H1 (cell line): ENCODE results near the gene HS1BP3. TPM values are rescaled to one million over a fixed set of nuclear protein-coding genes. Genes with fewer than 3 reads are reported as not detected.

Experiments used
- CTCF ChIA-PET: fragments of 300-600 bp; sonication (Branson Sonifier 250); formaldehyde crosslinking; loops from one replicate; lab custom pipeline; 2021; ENCODE audit not compliant: partially characterized antibody; lab: Charles Lee
- POLR2A ChIA-PET: fragments of 300-600 bp; sonication (Branson Sonifier 250); formaldehyde crosslinking; loops from one replicate; lab custom pipeline; 2021; ENCODE audit warnings: inconsistent platforms; ENCODE audit not compliant: partially characterized antibody; lab: Charles Lee
- DNase-seq, 2 experiments: peaks; one replicate each; pipeline versions ENCODE4 v3.0.0 to v3.0.0-alpha.2; 2010 to 2022; ENCODE audit warnings: low spot score in 2 of 2, low read depth in 1 of 2, mixed read lengths in 1 of 2
- FAIRE-seq: peaks from 2 replicates; lab custom pipeline; 2011; peaks lifted over from hg19 to GRCh38; lab: Jason Lieb, UNC
- H2AFZ ChIP-seq: 2 replicates; pipeline ENCODE4 v1.8.1; 2012; ENCODE audit warnings: low read length, inconsistent platforms
- H2AK5ac ChIP-seq: 2 replicates; pipeline ENCODE4 v1.6.1; 2013; ENCODE audit warnings: low read depth, low read length
- H2BK120ac ChIP-seq: replicated peaks from 2 replicates; pipeline ENCODE3; 2013; ENCODE audit warnings: low read depth, low read length, inconsistent platforms
- H2BK12ac ChIP-seq: 2 replicates; pipeline ENCODE4 v1.6.1; 2013; ENCODE audit warnings: low read depth, low read length
- H2BK15ac ChIP-seq: 2 replicates; pipeline ENCODE4 v1.6.1; 2013; ENCODE audit warnings: low read length
- H2BK20ac ChIP-seq: 2 replicates; pipeline ENCODE4 v1.6.1; 2013; ENCODE audit warnings: low read length
- H2BK5ac ChIP-seq: 2 replicates; pipeline ENCODE4 v1.6.1; 2013; ENCODE audit warnings: low read depth, low read length
- H3K14ac ChIP-seq: 2 replicates; pipeline ENCODE4 v1.6.1; 2013; ENCODE audit warnings: inconsistent platforms; ENCODE audit not compliant: insufficient read length
- H3K18ac ChIP-seq: 2 replicates; pipeline ENCODE4 v1.6.1; 2013; ENCODE audit warnings: low read length; ENCODE audit errors: extremely low read depth
- H3K23ac ChIP-seq: 2 replicates; pipeline ENCODE4 v1.6.1; 2013; ENCODE audit warnings: inconsistent platforms; ENCODE audit not compliant: insufficient read length
- H3K23me2 ChIP-seq: 2 replicates; pipeline ENCODE4 v1.6.1; 2013; ENCODE audit warnings: low read depth, low read length
- H3K27ac ChIP-seq: 2 replicates; pipeline ENCODE4 v1.6.1; 2011; ENCODE audit warnings: low read depth, low read length, inconsistent platforms
- H3K27me3 ChIP-seq, 4 experiments: replicated peaks in 1 of 4; 1 replicate in 1 of 4; 2 replicates in 3 of 4; pipeline versions ENCODE4 v1.6.1 to v1.8.1; 2011 to 2013; ENCODE audit warnings: low read length in 3 of 4, mild to moderate bottlenecking in 3 of 4, inconsistent platforms in 2 of 4, mixed read lengths in 2 of 4, moderate library complexity in 1 of 4; ENCODE audit not compliant: control insufficient read depth in 3 of 4, insufficient read depth in 3 of 4; ENCODE audit errors: extremely low read depth in 1 of 4
- H3K36me3 ChIP-seq, 4 experiments: 2 replicates each; pipeline versions ENCODE4 v1.6.1 to v1.8.1; 2011 to 2013; ENCODE audit warnings: mild to moderate bottlenecking in 4 of 4, low read length in 3 of 4, moderate library complexity in 2 of 4, control low read depth in 1 of 4, inconsistent platforms in 1 of 4; ENCODE audit not compliant: insufficient read depth in 4 of 4, control insufficient read depth in 2 of 4
- H3K4ac ChIP-seq: replicated peaks from 2 replicates; pipeline ENCODE3; 2013; ENCODE audit warnings: low read length, low read depth, mixed read lengths, inconsistent platforms; ENCODE audit not compliant: insufficient read length
- H3K4me1 ChIP-seq, 4 experiments: replicated peaks in 1 of 4; 1 replicate in 1 of 4; 2 replicates in 3 of 4; pipeline versions ENCODE4 v1.6.1 to v1.8.1; 2011 to 2013; ENCODE audit warnings: low read length in 3 of 4, inconsistent platforms in 2 of 4, mixed read lengths in 1 of 4; ENCODE audit not compliant: insufficient read depth in 4 of 4, control insufficient read depth in 3 of 4
- H3K4me2 ChIP-seq, 2 experiments: 2 replicates each; pipeline versions ENCODE4 v1.6.1 to v1.8.1; 2011 to 2013; ENCODE audit warnings: low read depth in 2 of 2, low read length in 2 of 2, control low read depth in 1 of 2, inconsistent platforms in 1 of 2, mild to moderate bottlenecking in 1 of 2; ENCODE audit not compliant: insufficient read depth in 1 of 2
- H3K4me3 ChIP-seq, 4 experiments: fragments of 200-600, 300-600 bp in 1 of 4; sonication (generic), shearing (Covaris generic), sonication (Bioruptor Twin) in 1 of 4; 2 replicates each; pipeline versions ENCODE4 v1.5.1 to v1.8.1; 2011 to 2016; ENCODE audit warnings: low read length in 4 of 4, low read depth in 3 of 4, control low read depth in 2 of 4, inconsistent platforms in 2 of 4, mild to moderate bottlenecking in 2 of 4, mixed read lengths in 1 of 4, moderate library complexity in 1 of 4; ENCODE audit not compliant: insufficient read depth in 2 of 4; ENCODE audit errors: extremely low read depth in 1 of 4
- H3K56ac ChIP-seq: replicated peaks from 2 replicates; pipeline ENCODE3; 2013; ENCODE audit warnings: low read depth, mild to moderate bottlenecking, mixed read lengths, low read length, inconsistent platforms; ENCODE audit not compliant: insufficient read length
- H3K79me1 ChIP-seq: 2 replicates; pipeline ENCODE4 v1.6.1; 2013; ENCODE audit warnings: low read depth, low read length, control low read depth
- H3K79me2 ChIP-seq, 2 experiments: 2 replicates each; pipeline versions ENCODE4 v1.6.1 to v1.8.1; 2012 to 2013; ENCODE audit warnings: low read length in 2 of 2, mild to moderate bottlenecking in 2 of 2, inconsistent platforms in 1 of 2; ENCODE audit not compliant: insufficient read depth in 2 of 2, control insufficient read depth in 1 of 2
- H3K9ac ChIP-seq, 4 experiments: replicated peaks in 1 of 4; 1 replicate in 1 of 4; 2 replicates in 3 of 4; pipeline versions ENCODE4 v1.6.1 to v1.8.1; 2011 to 2013; ENCODE audit warnings: low read depth in 3 of 4, low read length in 3 of 4, control low read depth in 2 of 4, mild to moderate bottlenecking in 2 of 4, moderate library complexity in 2 of 4, inconsistent platforms in 1 of 4; ENCODE audit errors: extremely low read depth in 1 of 4
- H3K9me3 ChIP-seq, 2 experiments: 2 replicates each; pipeline versions ENCODE4 v1.6.1 to v1.8.1; 2012 to 2013; ENCODE audit warnings: mild to moderate bottlenecking in 2 of 2, moderate library complexity in 2 of 2, control low read depth in 1 of 2, inconsistent platforms in 1 of 2, low read depth in 1 of 2, low read length in 1 of 2, mixed read lengths in 1 of 2; ENCODE audit not compliant: insufficient read depth in 2 of 2
- H4K20me1 ChIP-seq, 2 experiments: replicated peaks in 1 of 2; 2 replicates each; pipeline versions ENCODE3 to v1.8.1; 2011 to 2013; ENCODE audit warnings: inconsistent platforms in 2 of 2, low read length in 2 of 2, mild to moderate bottlenecking in 1 of 2; ENCODE audit not compliant: insufficient read depth in 2 of 2, control insufficient read depth in 1 of 2
- H4K5ac ChIP-seq: 2 replicates; pipeline ENCODE4 v1.6.1; 2013; ENCODE audit warnings: low read length, low read depth, mixed read lengths, inconsistent platforms; ENCODE audit not compliant: insufficient read length
- H4K8ac ChIP-seq: 2 replicates; pipeline ENCODE4 v1.8.0; 2013; ENCODE audit warnings: mild to moderate bottlenecking, moderate library complexity, low read length, inconsistent platforms; ENCODE audit not compliant: insufficient read depth; ENCODE audit errors: extremely low read depth
- H4K91ac ChIP-seq: replicated peaks from 2 replicates; pipeline ENCODE3; 2013; ENCODE audit warnings: low read length, mixed read lengths, inconsistent platforms; ENCODE audit not compliant: insufficient read length
- CHD2 ChIP-seq: IDR thresholded peaks from 2 replicates; pipeline ENCODE4 v1.6.1; 2012; ENCODE audit warnings: low read length, improper control_type of control experiment
- EZH2 ChIP-seq: fragments of 200-600 bp; sonication (generic); IDR thresholded peaks from 2 replicates; pipeline ENCODE4 v1.7.1; 2012; ENCODE audit warnings: low read depth, mild to moderate bottlenecking, moderate library complexity, low read length, inconsistent platforms; ENCODE audit not compliant: severe bottlenecking
- RNF2 ChIP-seq: fragments of 200-900, 300-1000 bp; sonication (generic); IDR thresholded peaks from 2 replicates; pipeline ENCODE4 v1.7.1; 2016; ENCODE audit warnings: borderline replicate concordance, low read depth, mild to moderate bottlenecking, antibody characterized with exemption, low read length; ENCODE audit not compliant: poor library complexity, severe bottlenecking; ENCODE audit errors: missing control alignments
- SUZ12 ChIP-seq: fragments of 200-600 bp; sonication (generic); IDR thresholded peaks from 2 replicates; pipeline ENCODE4 v1.6.1; 2012; ENCODE audit warnings: mild to moderate bottlenecking, inconsistent platforms, low read length, moderate library complexity, mixed read lengths
- WGBS, 2 experiments: shearing (Covaris generic) in 1 of 2; methylation state at CpG; one replicate each; pipeline versions ENCODE4 v1.1.6 to v1.1.7; 2013 to 2015; ENCODE audit warnings: low lambda C conversion rate in 2 of 2, mixed read lengths in 2 of 2, inconsistent platforms in 1 of 2, low coverage in 1 of 2, missing lambda C conversion rate in 1 of 2; ENCODE audit not compliant: insufficient replicate concordance in 2 of 2, insufficient coverage in 1 of 2, insufficient read length in 1 of 2; ENCODE audit errors: extremely low coverage in 1 of 2, missing lambda C conversion rate in 1 of 2; 5-methylcytosine and 5-hydroxymethylcytosine counted together
- polyA plus RNA-seq, 7 experiments: library from polyadenylated mRNA; depleted of rRNA in 3 of 7; stranded (reverse) in 5 of 7; unstranded in 2 of 7; fragments of >200 nt in 5 of 7; fragments of 200-250 nt in 2 of 7; gene quantifications; 1 replicate in 5 of 7; 2 replicates in 1 of 7; 4 replicates in 1 of 7; pipeline versions ENCODE4 v1.2.1 to v1.2.3, GENCODE V29; 2011 to 2013; ENCODE audit warnings: missing spikeins in 2 of 7, mixed read lengths in 2 of 7
- total RNA-seq: library from RNA; stranded (reverse); fragmentation: NEBNext Ultra II Directional; extraction: Animal tissue kit (Norgen Biotek cat#: 25700); gene quantifications from 2 replicates; pipeline ENCODE4 v1.2.1, GENCODE V29; 2021
- TF ChIP-seq, protein P1 (sequence below), 3 experiments: IDR thresholded peaks; 1 replicate in 2 of 3; 2 replicates in 1 of 3; pipeline versions ENCODE4 v1.5.1 to v1.6.1; 2011; ENCODE audit warnings: low read length in 3 of 3, mild to moderate bottlenecking in 3 of 3, inconsistent platforms in 2 of 3, low read depth in 1 of 3, moderate library complexity in 1 of 3; ENCODE audit not compliant: insufficient read depth in 1 of 3; ENCODE audit errors: control extremely low read depth in 1 of 3

HS1BP3 gene
- total and polyA plus RNA-seq, 2 of the 8 experiments (the other 6 are each of a cell fraction or from before 2014, with no cell fraction given), result 11.1 to 11.3 TPM

DNA sequence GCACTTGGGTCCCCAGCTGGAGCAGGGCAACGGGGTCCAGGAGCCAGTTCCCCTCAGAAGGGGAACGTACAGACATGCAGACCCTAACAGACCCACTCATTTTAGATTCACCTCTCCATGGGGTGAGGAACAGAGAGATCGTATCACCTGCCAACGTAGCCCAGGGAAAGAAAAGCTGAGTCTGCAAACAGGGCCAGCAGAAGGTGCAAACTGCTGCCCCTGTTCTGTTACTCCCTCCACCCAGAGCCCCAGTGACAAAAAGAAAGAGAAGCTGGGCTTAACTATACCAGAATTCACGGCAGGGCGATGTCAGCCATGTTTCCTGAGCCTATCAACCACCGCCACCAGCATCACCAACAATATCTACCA lies 817 bp upstream of the HS1BP3 start:
- peak overlapping the region; percentile 2 for H4K91ac ChIP-seq
- H3K23me2 ChIP-seq, result peaks cover 7% of the 10 kb centered on the region; the same call in 1 of the 2 replicates
- no peak overlapping the region for H2BK120ac ChIP-seq
- H3K27ac ChIP-seq, result no peak overlapping the region
- peak overlapping the region; percentile 77 for H2AFZ ChIP-seq
- H3K14ac ChIP-seq, result no peak overlapping the region
- no peaks in the 10 kb centered on the region for H4K20me1 ChIP-seq
- H3K4me1 ChIP-seq, result peaks cover 5 to 12% (median 8%) of the 10 kb centered on the region in 4 experiments; a peak in 6 of 7 replicates
- no peak overlapping the region for H2BK5ac ChIP-seq
- CTCF ChIA-PET, result interaction anchor here (0.8 to 13.1 kb wide), 24 partner anchors 9 to 390 kb away, joined by 3 to 261 read pairs (median 6); partner anchors contain the start of gene RHOB
- H3K9ac ChIP-seq, result peak overlapping the region in 2 of 4 experiments; percentile 23 to 32; a peak in 2 of 7 replicates
- no peak overlapping the region for H3K18ac ChIP-seq
- no peak for DNase-seq
- POLR2A ChIA-PET, result interaction anchor here (0.6 to 2.7 kb wide), 8 partner anchors 9 to 219 kb away, joined by 3 to 19 read pairs (median 5); partner anchors contain the start of genes GDF7 and RHOB
- no peak overlapping the region for H2BK15ac ChIP-seq
- no peaks in the 10 kb centered on the region for H3K79me1 ChIP-seq
- H4K5ac ChIP-seq, result no peak overlapping the region
- H3K4me2 ChIP-seq, result peak overlapping the region; percentile 70 to 82
- H3K79me2 ChIP-seq, result no peaks in the 10 kb centered on the region
- no peaks in the 10 kb centered on the region for H3K9me3 ChIP-seq
- H3K4ac ChIP-seq, result no peak overlapping the region
- H3K4me3 ChIP-seq, result peak overlapping the region; percentile 47 to 68 (median 56); a peak in 5 of 8 replicates
- TF ChIP-seq RNF2 (no peak), CHD2 (no peak), SUZ12 (no peak), EZH2 (peak; percentile 2)
- TF ChIP-seq, protein P1, sequence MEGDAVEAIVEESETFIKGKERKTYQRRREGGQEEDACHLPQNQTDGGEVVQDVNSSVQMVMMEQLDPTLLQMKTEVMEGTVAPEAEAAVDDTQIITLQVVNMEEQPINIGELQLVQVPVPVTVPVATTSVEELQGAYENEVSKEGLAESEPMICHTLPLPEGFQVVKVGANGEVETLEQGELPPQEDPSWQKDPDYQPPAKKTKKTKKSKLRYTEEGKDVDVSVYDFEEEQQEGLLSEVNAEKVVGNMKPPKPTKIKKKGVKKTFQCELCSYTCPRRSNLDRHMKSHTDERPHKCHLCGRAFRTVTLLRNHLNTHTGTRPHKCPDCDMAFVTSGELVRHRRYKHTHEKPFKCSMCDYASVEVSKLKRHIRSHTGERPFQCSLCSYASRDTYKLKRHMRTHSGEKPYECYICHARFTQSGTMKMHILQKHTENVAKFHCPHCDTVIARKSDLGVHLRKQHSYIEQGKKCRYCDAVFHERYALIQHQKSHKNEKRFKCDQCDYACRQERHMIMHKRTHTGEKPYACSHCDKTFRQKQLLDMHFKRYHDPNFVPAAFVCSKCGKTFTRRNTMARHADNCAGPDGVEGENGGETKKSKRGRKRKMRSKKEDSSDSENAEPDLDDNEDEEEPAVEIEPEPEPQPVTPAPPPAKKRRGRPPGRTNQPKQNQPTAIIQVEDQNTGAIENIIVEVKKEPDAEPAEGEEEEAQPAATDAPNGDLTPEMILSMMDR (IDR thresholded peaks at IDR 0.05; ENCODE audit: control extremely low read depth in 1 of 3, insufficient read depth in 1 of 3, low read depth in 1 of 3, low read length in 3 of 3), result no peak
- peaks cover 0 to 4% (median under 1%) of the 10 kb centered on the region in 4 experiments; a peak in 4 of 7 replicates for H3K27me3 ChIP-seq
- peak overlapping the region; percentile 7; the same call in 1 of the 2 replicates for H4K8ac ChIP-seq
- no peak overlapping the region for H2BK12ac ChIP-seq
- no peak overlapping the region for H3K23ac ChIP-seq
- H2BK20ac ChIP-seq, result no peak overlapping the region
- H2AK5ac ChIP-seq, result no peak overlapping the region
- no peak for FAIRE-seq
- no peaks in the 10 kb centered on the region for H3K36me3 ChIP-seq
- H3K56ac ChIP-seq, result no peak overlapping the region
- 69% methylated on average over 7 of the region's 7 CpGs; no CpG with 5 or more reads in 1 of the 2 experiments for WGBS, 2 experiments
